Ramos (cell line): Measurements from ENCODE around the gene LZTS3.
"Not testable (repeated sequence)": the region's sequence is repeated elsewhere in the genome, so short reads cannot be mapped to it uniquely, and the experiment has no call there.

Experiments
- in situ Hi-C: fragments of 300-500 bp; cut with MboI; formaldehyde crosslinking; loops from one replicate; pipeline ENCODE4 v1.14.3; 2022; ENCODE audit warnings: low sequenced_read_pairs; ENCODE audit not compliant: unreplicated experiment

The LZTS3 gene

GRCh38 chr20:3172933-3173609, at the start of gene LZTS3:
Gene LZTS3 (minus strand): TSS chr20:3173549. CDS start chr20:3167163, 6,386 bp downstream.
- in situ Hi-C loops = no loop called here

- in situ Hi-C loops = no loop called here
Observed at GRCh38 chr20:3221398-3222226, 48.3 kb upstream of the LZTS3 start.

GRCh38 chr20:3218307-3218988, 45.1 kb upstream of the LZTS3 start:
- in situ Hi-C loops = no loop called here

- in situ Hi-C loops = not testable (repeated sequence)
Observed at GRCh38 chr20:3215359-3215917, 42.1 kb upstream of the LZTS3 start.

- in situ Hi-C loops = no loop called here
Observed at GRCh38 chr20:3213226-3213625, 39.9 kb upstream of the LZTS3 start.

- in situ Hi-C loops = no loop called here
Observed at GRCh38 chr20:3210346-3210745, 37.0 kb upstream of the LZTS3 start.

GRCh38 chr20:3209946-3210317, 36.6 kb upstream of the LZTS3 start:
- in situ Hi-C loops = no loop called here

GRCh38 chr20:3209257-3209945, 36.1 kb upstream of the LZTS3 start, which contains the start of gene ITPA:
Gene ITPA (plus strand): TSS chr20:3209498. CDS start chr20:3209552, 54 bp downstream.
- in situ Hi-C loops = no loop called here

- in situ Hi-C loops = no loop called here
Observed at GRCh38 chr20:3208786-3209256, 35.5 kb upstream of the LZTS3 start.

GRCh38 chr20:3204124-3204794, 30.9 kb upstream of the LZTS3 start, which contains the start of gene DDRGK1:
Gene DDRGK1 (minus strand): TSS chr20:3204682. CDS start chr20:3204627, 55 bp downstream.
- in situ Hi-C loops = no loop called here

GRCh38 chr20:3203315-3204123, 30.2 kb upstream of the LZTS3 start:
- in situ Hi-C loops = no loop called here

GRCh38 chr20:3202965-3203314, 29.6 kb upstream of the LZTS3 start:
- in situ Hi-C loops = no loop called here

GRCh38 chr20:3199976-3200755, 26.8 kb upstream of the LZTS3 start:
- in situ Hi-C loops = no loop called here

GRCh38 chr20:3199206-3199605, 25.9 kb upstream of the LZTS3 start:
- in situ Hi-C loops = no loop called here

GRCh38 chr20:3195590-3196237, 22.4 kb upstream of the LZTS3 start:
- in situ Hi-C loops = no loop called here

- in situ Hi-C loops = no loop called here
Observed at GRCh38 chr20:3194617-3195280, 21.4 kb upstream of the LZTS3 start.
